Sigmoid colon (tissue), 7 donors: ENCODE data around the gene DUSP23. TPM values are rescaled to one million over a fixed set of nuclear protein-coding genes. Genes with fewer than 3 reads are reported as not detected.

Experiments used
- DNase-seq: peaks from one replicate; pipeline ENCODE4 v3.0.0-alpha.2; 2019
- H3K27ac ChIP-seq, 4 donors: fragments of 200-600 bp; sonication (generic); one replicate each; pipeline ENCODE4 v1.5.1; 2016 to 2019; ENCODE audit warnings: mild to moderate bottlenecking in 1 of 4
- H3K27me3 ChIP-seq, 3 donors: fragments of 200-600 bp; sonication (generic); one replicate each; pipeline ENCODE4 v1.5.1; 2019; ENCODE audit warnings: mild to moderate bottlenecking in 1 of 3
- H3K36me3 ChIP-seq, 4 donors: fragments of 200-600 bp; sonication (generic); one replicate each; pipeline ENCODE4 v1.5.1; 2016 to 2019
- H3K4me1 ChIP-seq, 4 donors: fragments of 200-600 bp; sonication (generic); one replicate each; pipeline ENCODE4 v1.5.1; 2017 to 2019
- H3K4me3 ChIP-seq, 4 donors: fragments of 200-600 bp; sonication (generic); one replicate each; pipeline ENCODE4 v1.5.1; 2017 to 2019; ENCODE audit warnings: mild to moderate bottlenecking in 2 of 4, moderate library complexity in 1 of 4
- H3K9me3 ChIP-seq, 4 donors: fragments of 200-600 bp in 3 of 4; sonication (generic) in 3 of 4; one replicate each; pipeline versions ENCODE4 v1.5.1 to v1.6.1; 2013 to 2019
- CTCF ChIP-seq, 4 experiments: fragments of 450-650 bp in 3 of 4; fragments of 200-600 bp in 1 of 4; IDR thresholded peaks; one replicate each; pipeline ENCODE4 v1.5.1; 2016 to 2019; ENCODE audit warnings: antibody characterized with exemption in 4 of 4, mild to moderate bottlenecking in 3 of 4, moderate library complexity in 2 of 4
- EP300 ChIP-seq, 4 donors: sonication (generic); formaldehyde crosslinking; IDR thresholded peaks; one replicate each; pipeline ENCODE4 v1.6.1; 2017; ENCODE audit warnings: antibody characterized with exemption in 4 of 4
- POLR2A ChIP-seq, 2 donors: fragments of 450-650 bp; IDR thresholded peaks; one replicate each; pipeline ENCODE4 v1.6.1; 2016; ENCODE audit warnings: antibody characterized with exemption in 2 of 2, mild to moderate bottlenecking in 2 of 2, moderate library complexity in 2 of 2
- POLR2AphosphoS5 ChIP-seq, 4 donors: sonication (generic); formaldehyde crosslinking; IDR thresholded peaks; one replicate each; pipeline ENCODE4 v1.6.1; 2017; ENCODE audit warnings: antibody characterized with exemption in 4 of 4
- WGBS, 2 donors: extraction: QIAGEN DNeasy Blood & Tissue Kit; methylation state at CpG; one replicate each; pipeline ENCODE4 v1.1.7; 2013; 5-methylcytosine and 5-hydroxymethylcytosine counted together
- intact Hi-C: fragments of 100-400 bp; cut with DNase I; formaldehyde crosslinking; loops from one replicate; pipeline ENCODE4 v1.15.1; 2023
- polyA plus RNA-seq, 3 donors: library from polyadenylated mRNA; stranded (reverse); fragments of 200-250 nt; gene quantifications; one replicate each; pipeline ENCODE4 v1.2.3, GENCODE V29; 2013
- total RNA-seq, 4 donors: library from RNA; depleted of rRNA; stranded (reverse); fragments of >200 nt; gene quantifications; one replicate each; pipeline ENCODE4 v1.1.0, GENCODE V29; 2016
- donor health status: healthy with polysubstance abuse.
- donor health status: Bipolar disorder and iron deficiency.
- donor health status: healthy.

The DUSP23 gene
- total and polyA plus RNA-seq, 7 donors: 40.4 to 88.7 (median 59.1) TPM

- peak overlapping the region in 1 of 4 donors; percentile 20 for H3K4me3 ChIP-seq
- intact Hi-C loops: no loop called here
- peaks cover 0 to 19% (median 0%) of the 10 kb centered on the region in 3 donors for H3K27me3 ChIP-seq
- no peaks in the 10 kb centered on the region for H3K36me3 ChIP-seq
- peaks cover 0 to 7% (median 3%) of the 10 kb centered on the region in 4 donors for H3K4me1 ChIP-seq
- DNase-seq: no peak
- no peaks in the 10 kb centered on the region for H3K9me3 ChIP-seq
- 78 to 84% methylated on average over 3 of the region's 3 CpGs for WGBS, 2 donors
- TF ChIP-seq CTCF (IDR thresholded peaks at IDR 0.05) (no peak), EP300 (IDR thresholded peaks at IDR 0.05) (no peak), POLR2A (IDR thresholded peaks at IDR 0.05) (no peak), POLR2AphosphoS5 (IDR thresholded peaks at IDR 0.05) (no peak)
- H3K27ac ChIP-seq: no peak overlapping the region
These were observed 46.8 kb downstream of the DUSP23 start for GRCh38 chr1:159827549-159827948.

- H3K27me3 ChIP-seq: peaks cover 0 to 13% (median 0%) of the 10 kb centered on the region in 3 donors
- H3K4me1 ChIP-seq: peaks cover 0 to 7% (median 3%) of the 10 kb centered on the region in 4 donors
- H3K36me3 ChIP-seq: no peaks in the 10 kb centered on the region
- no peak overlapping the region for H3K27ac ChIP-seq
- no peak for TF ChIP-seq CTCF (IDR thresholded peaks at IDR 0.05)
- no peak for TF ChIP-seq EP300 (IDR thresholded peaks at IDR 0.05)
- no peak for TF ChIP-seq POLR2AphosphoS5 (IDR thresholded peaks at IDR 0.05)
- no peak for TF ChIP-seq POLR2A (IDR thresholded peaks at IDR 0.05)
- no peak for DNase-seq
- WGBS, 2 donors: 78 to 94% methylated on average over 3 of the region's 3 CpGs
- intact Hi-C loops: no loop called here
- no peaks in the 10 kb centered on the region for H3K9me3 ChIP-seq
- no peak overlapping the region for H3K4me3 ChIP-seq
These were observed 47.4 kb downstream of the DUSP23 start for GRCh38 chr1:159828176-159828575.

GRCh38 chr1:159828581-159829272 lies 48.0 kb downstream of the DUSP23 start:
- intact Hi-C loops: no loop called here
- 88 to 89% methylated on average over 11 of the region's 11 CpGs for WGBS, 2 donors
- no peak overlapping the region for H3K4me3 ChIP-seq

GRCh38 chr1:159829273-159829634 lies 48.5 kb downstream of the DUSP23 start:
- DNase-seq: no peak
- intact Hi-C loops: no loop called here
- Histone ChIP-seq H3K4me1 (peaks cover 0 to 7% (median 3%) of the 10 kb centered on the region in 4 donors), H3K4me3 (no peak overlapping the region), H3K27me3 (peaks cover 0 to 2% (median 0%) of the 10 kb centered on the region in 3 donors), H3K9me3 (no peaks in the 10 kb centered on the region), H3K36me3 (no peaks in the 10 kb centered on the region), H3K27ac (no peak overlapping the region)
- peak in 1 of 4 experiments; percentile 41 for TF ChIP-seq CTCF (IDR thresholded peaks at IDR 0.05)
- no peak for TF ChIP-seq EP300 (IDR thresholded peaks at IDR 0.05)
- 18 to 35% methylated on average over 3 of the region's 3 CpGs for WGBS, 2 donors

More at GRCh38 chr1:159828581-159829272, 48.0 kb downstream of the DUSP23 start:
- H3K27me3 ChIP-seq: peaks cover 0 to 7% (median 0%) of the 10 kb centered on the region in 3 donors
- TF ChIP-seq POLR2AphosphoS5 (IDR thresholded peaks at IDR 0.05) (no peak), CTCF (IDR thresholded peaks at IDR 0.05) (no peak), POLR2A (IDR thresholded peaks at IDR 0.05) (no peak), EP300 (IDR thresholded peaks at IDR 0.05) (no peak)
- no peaks in the 10 kb centered on the region for H3K36me3 ChIP-seq
- H3K4me1 ChIP-seq: peaks cover 0 to 7% (median 3%) of the 10 kb centered on the region in 4 donors
- no peak for DNase-seq
- H3K27ac ChIP-seq: no peak overlapping the region
- H3K9me3 ChIP-seq: no peaks in the 10 kb centered on the region
